WTC11 (cell line): ENCODE data around the gene C19orf47. TPM values are rescaled to one million over a fixed set of nuclear protein-coding genes. Genes with fewer than 3 reads are reported as not detected.

Experiments
- ATAC-seq: fragments of 200-7000 bp; cut with Tn5 transposase; 2 replicates; pipeline ENCODE4 v1.10.0; 2021; ENCODE audit warnings: mild to moderate bottlenecking, moderate library complexity
- CTCF ChIA-PET: fragments of 300-600 bp; sonication (Branson Sonifier 250); formaldehyde crosslinking; loops from one replicate; lab custom pipeline; 2021; ENCODE audit warnings: antibody characterized with exemption; lab: Charles Lee
- POLR2A ChIA-PET: fragments of 350-600 bp; sonication (Branson Sonifier 250); formaldehyde crosslinking; loops from one replicate; lab custom pipeline; 2021; ENCODE audit warnings: antibody characterized with exemption; lab: Charles Lee
- DNase-seq: peaks from one replicate; pipeline ENCODE4 v3.0.0; 2021; ENCODE audit warnings: low spot score
- H3K27ac Mint-ChIP-seq: 2 replicates; pipeline ENCODE4 v1.8.0; 2021; ENCODE audit warnings: mixed read lengths
- H3K27me3 Mint-ChIP-seq: 2 replicates; pipeline ENCODE4 v1.8.0; 2021; ENCODE audit warnings: low read depth, mild to moderate bottlenecking, moderate library complexity, mixed read lengths
- H3K36me3 Mint-ChIP-seq: 2 replicates; pipeline ENCODE4 v1.8.0; 2021; ENCODE audit warnings: mixed read lengths
- H3K4me1 Mint-ChIP-seq: 2 replicates; pipeline ENCODE4 v1.8.0; 2022; ENCODE audit warnings: mixed read lengths
- H3K4me3 Mint-ChIP-seq: 2 replicates; pipeline ENCODE4 v1.8.0; 2021; ENCODE audit warnings: mild to moderate bottlenecking, moderate library complexity, mixed read lengths
- H3K9me3 Mint-ChIP-seq: 2 replicates; pipeline ENCODE4 v1.8.0; 2021; ENCODE audit warnings: mixed read lengths
- ETV6 ChIP-seq: sonication (generic); formaldehyde crosslinking; IDR thresholded peaks from 2 replicates; pipeline ENCODE4 v1.8.1; 2022; ENCODE audit warnings: mild to moderate bottlenecking, missing genetic modification reagents
- FOXP1 ChIP-seq: sonication (generic); formaldehyde crosslinking; IDR thresholded peaks from 2 replicates; pipeline ENCODE4 v1.8.0; 2022; ENCODE audit warnings: missing genetic modification reagents, mild to moderate bottlenecking, moderate library complexity, borderline replicate concordance
- HMGA2 ChIP-seq: fragments of 250-450 bp; sonication (Bioruptor Pico); IDR thresholded peaks from 2 replicates; pipeline ENCODE4 v1.4.0; 2021; ENCODE audit warnings: mild to moderate bottlenecking, moderate library complexity
- IRF2 ChIP-seq: sonication (generic); formaldehyde crosslinking; IDR thresholded peaks from 2 replicates; pipeline ENCODE4 v1.8.0; 2022; ENCODE audit warnings: low read depth, missing genetic modification reagents, borderline replicate concordance
- USF2 ChIP-seq: sonication (generic); formaldehyde crosslinking; IDR thresholded peaks from 2 replicates; pipeline ENCODE4 v1.8.1; 2023; ENCODE audit warnings: mild to moderate bottlenecking, missing genetic modification reagents, moderate library complexity
- ZBTB21 ChIP-seq: sonication (generic); formaldehyde crosslinking; IDR thresholded peaks from 2 replicates; pipeline ENCODE4 v1.8.1; 2023; ENCODE audit warnings: mild to moderate bottlenecking, missing genetic modification reagents, borderline replicate concordance
- ZBTB43 ChIP-seq: sonication (generic); formaldehyde crosslinking; IDR thresholded peaks from 2 replicates; pipeline ENCODE4 v1.8.1; 2023; ENCODE audit warnings: mild to moderate bottlenecking, missing genetic modification reagents
- ZNF121 ChIP-seq: sonication (generic); formaldehyde crosslinking; IDR thresholded peaks from 2 replicates; pipeline ENCODE4 v1.8.0; 2023; ENCODE audit warnings: missing genetic modification reagents
- ZNF232 ChIP-seq: sonication (generic); formaldehyde crosslinking; IDR thresholded peaks from 2 replicates; pipeline ENCODE4 v1.8.0; 2022; ENCODE audit warnings: mild to moderate bottlenecking, missing genetic modification reagents
- ZNF396 ChIP-seq: fragments of 250-450 bp; sonication (Bioruptor Pico); IDR thresholded peaks from 2 replicates; pipeline ENCODE4 v1.8.0; 2021; ENCODE audit warnings: mild to moderate bottlenecking, moderate library complexity, borderline replicate concordance
- ZNF416 ChIP-seq: fragments of 250-450 bp; sonication (Bioruptor Pico); IDR thresholded peaks from 2 replicates; pipeline ENCODE4 v1.9.0; 2021; ENCODE audit warnings: mild to moderate bottlenecking, inconsistent platforms
- ZNF512 ChIP-seq: sonication (generic); formaldehyde crosslinking; IDR thresholded peaks from 2 replicates; pipeline ENCODE4 v1.8.1; 2022; ENCODE audit warnings: missing genetic modification reagents, borderline replicate concordance
- ZNF532 ChIP-seq: fragments of 250-450 bp; sonication (Bioruptor Pico); IDR thresholded peaks from 2 replicates; pipeline ENCODE4 v1.9.0; 2021; ENCODE audit warnings: mild to moderate bottlenecking, borderline replicate concordance
- total RNA-seq: library from RNA; stranded (reverse); gene quantifications from 3 replicates; pipeline ENCODE4 v1.2.3, GENCODE V29; 2021

C19orf47 gene
- total RNA-seq, 1 experiment from 2014 or later = 15.6 TPM

GRCh38 chr19:40281381-40282208 is 66.6 kb downstream of the C19orf47 start:
- TF ChIP-seq ZNF532 (CRISPR knock-in tag) = no peak
- no peak for TF ChIP-seq ZBTB21 (CRISPR knock-in tag)
- no peak for TF ChIP-seq ZNF512
- no peak for TF ChIP-seq FOXP1 (CRISPR knock-in tag)
- TF ChIP-seq ZNF232 (CRISPR knock-in tag) = no peak
- TF ChIP-seq ZNF416 (CRISPR knock-in tag) = no peak
- TF ChIP-seq ZNF396 = no peak
- TF ChIP-seq HMGA2 (CRISPR knock-in tag) = no peak
- Mint-ChIP-seq H3K27ac (no peak overlapping the region), H3K9me3 (no peaks in the 10 kb centered on the region), H3K4me1 (peaks cover 33% of the 10 kb centered on the region), H3K27me3 (no peaks in the 10 kb centered on the region), H3K4me3 (no peak overlapping the region), H3K36me3 (no peaks in the 10 kb centered on the region)
- CTCF ChIA-PET = interaction anchor here (2.4 to 3.6 kb wide), 3 partner anchors 23 to 116 kb away, joined by 7 to 12 read pairs (median 9); partner anchors contain the start of gene TTC9B
- DNase-seq (no peak), ATAC-seq (no peak)
- POLR2A ChIA-PET = interaction anchor here (0.6 kb wide), 1 partner anchor 1246 kb away, joined by 4 read pairs; no protein-coding TSS in a partner anchor

GRCh38 chr19:40280608-40281221 is 67.5 kb downstream of the C19orf47 start:
- no peak for TF ChIP-seq ETV6 (CRISPR knock-in tag)
- no peak for TF ChIP-seq ZBTB43 (CRISPR knock-in tag)
- TF ChIP-seq IRF2 (CRISPR knock-in tag) = no peak
- peak; percentile 32; the same call in 1 of the 2 replicates for TF ChIP-seq USF2 (CRISPR knock-in tag)
- TF ChIP-seq ZNF512 = no peak
- TF ChIP-seq ZNF121 (CRISPR knock-in tag) = peak; percentile 70; the same call in 1 of the 2 replicates
- TF ChIP-seq, all 79 proteins: peak for 2
- Mint-ChIP-seq H3K27me3 (no peaks in the 10 kb centered on the region), H3K27ac (peak overlapping the region; percentile 97), H3K36me3 (no peaks in the 10 kb centered on the region), H3K4me1 (peaks cover 27% of the 10 kb centered on the region), H3K9me3 (no peaks in the 10 kb centered on the region), H3K4me3 (no peak overlapping the region)
- ATAC-seq = no peak; the same call in 1 of the 2 replicates
- ChIA-PET POLR2A (no interaction called here), CTCF (interaction anchor here (2.4 to 3.6 kb wide), 3 partner anchors 24 to 115 kb away, joined by 7 to 12 read pairs (median 9); partner anchors contain the start of gene TTC9B)
- no peak for DNase-seq
